ENCODE results near the gene ZNF280A.

ZNF280A gene

DNA sequence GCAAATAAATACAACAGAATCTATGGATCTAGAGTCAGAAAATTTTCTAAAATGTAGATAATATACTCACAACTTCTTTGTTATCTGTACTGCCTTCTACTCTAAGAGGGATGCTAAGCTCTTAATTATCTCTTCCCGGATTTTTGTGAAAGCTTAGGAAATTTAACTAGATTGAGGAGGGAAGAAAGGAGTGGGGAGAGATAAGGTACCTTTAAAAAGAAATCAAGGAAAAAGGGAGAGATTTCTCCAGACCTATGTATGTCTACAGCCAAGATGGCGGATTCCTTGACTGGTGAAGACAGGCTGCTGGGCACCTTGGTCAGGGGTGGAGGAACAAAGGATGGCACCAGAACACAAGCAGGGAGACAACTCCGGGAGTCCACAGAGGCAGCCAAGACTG, 34.5 kb downstream of the ZNF280A start:
- no peak overlapping the region for H3K27ac ChIP-seq (replicated peaks)
- H3K27me3 ChIP-seq (ENCODE audit: insufficient read depth, poor library complexity, severe bottlenecking): no peaks in the 10 kb centered on the region
- TF ChIP-seq POLR2AphosphoS5 (IDR thresholded peaks at IDR 0.05; ENCODE audit: low read depth) (no peak), GABPA (IDR thresholded peaks at IDR 0.05; ENCODE audit: low read depth) (no peak)
- DNase-seq (ENCODE audit: low read depth in 1 of 2, low spot score in 1 of 2): no peak
- H3K4me3 ChIP-seq (replicated peaks; ENCODE audit: insufficient read depth, low read length): no peak overlapping the region

DNA sequence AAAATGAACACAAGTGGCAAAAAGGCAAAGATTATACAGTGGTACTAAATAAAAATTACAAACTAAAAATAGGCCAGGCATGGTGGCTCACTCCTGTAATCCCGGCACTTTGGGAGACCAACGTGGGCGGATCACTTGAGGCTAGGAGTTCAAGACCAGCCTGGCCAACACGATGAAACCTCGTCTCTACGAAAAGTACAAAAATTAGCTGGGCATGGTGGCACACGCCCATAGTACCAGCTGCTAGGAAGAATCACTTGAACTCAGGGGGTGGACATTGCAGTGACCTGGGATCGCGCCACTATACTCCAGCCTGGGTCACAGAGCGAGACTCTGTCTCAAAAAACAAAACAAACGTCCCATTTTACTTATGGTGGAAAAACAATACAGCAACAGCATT, 36.0 kb downstream of the ZNF280A start:
- Histone ChIP-seq H3K27me3 (ENCODE audit: insufficient read depth, poor library complexity, severe bottlenecking) (no peaks in the 10 kb centered on the region), H3K27ac (replicated peaks) (no peak overlapping the region), H3K4me3 (replicated peaks; ENCODE audit: insufficient read depth, low read length) (no peak overlapping the region)
- no peak for DNase-seq (ENCODE audit: low read depth in 1 of 2, low spot score in 1 of 2)
- TF ChIP-seq POLR2AphosphoS5 (IDR thresholded peaks at IDR 0.05; ENCODE audit: low read depth): no peak
- TF ChIP-seq, protein P1, sequence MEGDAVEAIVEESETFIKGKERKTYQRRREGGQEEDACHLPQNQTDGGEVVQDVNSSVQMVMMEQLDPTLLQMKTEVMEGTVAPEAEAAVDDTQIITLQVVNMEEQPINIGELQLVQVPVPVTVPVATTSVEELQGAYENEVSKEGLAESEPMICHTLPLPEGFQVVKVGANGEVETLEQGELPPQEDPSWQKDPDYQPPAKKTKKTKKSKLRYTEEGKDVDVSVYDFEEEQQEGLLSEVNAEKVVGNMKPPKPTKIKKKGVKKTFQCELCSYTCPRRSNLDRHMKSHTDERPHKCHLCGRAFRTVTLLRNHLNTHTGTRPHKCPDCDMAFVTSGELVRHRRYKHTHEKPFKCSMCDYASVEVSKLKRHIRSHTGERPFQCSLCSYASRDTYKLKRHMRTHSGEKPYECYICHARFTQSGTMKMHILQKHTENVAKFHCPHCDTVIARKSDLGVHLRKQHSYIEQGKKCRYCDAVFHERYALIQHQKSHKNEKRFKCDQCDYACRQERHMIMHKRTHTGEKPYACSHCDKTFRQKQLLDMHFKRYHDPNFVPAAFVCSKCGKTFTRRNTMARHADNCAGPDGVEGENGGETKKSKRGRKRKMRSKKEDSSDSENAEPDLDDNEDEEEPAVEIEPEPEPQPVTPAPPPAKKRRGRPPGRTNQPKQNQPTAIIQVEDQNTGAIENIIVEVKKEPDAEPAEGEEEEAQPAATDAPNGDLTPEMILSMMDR (IDR thresholded peaks at IDR 0.05; ENCODE audit: insufficient read depth, low read length): no peak
- TF ChIP-seq, protein P2, sequence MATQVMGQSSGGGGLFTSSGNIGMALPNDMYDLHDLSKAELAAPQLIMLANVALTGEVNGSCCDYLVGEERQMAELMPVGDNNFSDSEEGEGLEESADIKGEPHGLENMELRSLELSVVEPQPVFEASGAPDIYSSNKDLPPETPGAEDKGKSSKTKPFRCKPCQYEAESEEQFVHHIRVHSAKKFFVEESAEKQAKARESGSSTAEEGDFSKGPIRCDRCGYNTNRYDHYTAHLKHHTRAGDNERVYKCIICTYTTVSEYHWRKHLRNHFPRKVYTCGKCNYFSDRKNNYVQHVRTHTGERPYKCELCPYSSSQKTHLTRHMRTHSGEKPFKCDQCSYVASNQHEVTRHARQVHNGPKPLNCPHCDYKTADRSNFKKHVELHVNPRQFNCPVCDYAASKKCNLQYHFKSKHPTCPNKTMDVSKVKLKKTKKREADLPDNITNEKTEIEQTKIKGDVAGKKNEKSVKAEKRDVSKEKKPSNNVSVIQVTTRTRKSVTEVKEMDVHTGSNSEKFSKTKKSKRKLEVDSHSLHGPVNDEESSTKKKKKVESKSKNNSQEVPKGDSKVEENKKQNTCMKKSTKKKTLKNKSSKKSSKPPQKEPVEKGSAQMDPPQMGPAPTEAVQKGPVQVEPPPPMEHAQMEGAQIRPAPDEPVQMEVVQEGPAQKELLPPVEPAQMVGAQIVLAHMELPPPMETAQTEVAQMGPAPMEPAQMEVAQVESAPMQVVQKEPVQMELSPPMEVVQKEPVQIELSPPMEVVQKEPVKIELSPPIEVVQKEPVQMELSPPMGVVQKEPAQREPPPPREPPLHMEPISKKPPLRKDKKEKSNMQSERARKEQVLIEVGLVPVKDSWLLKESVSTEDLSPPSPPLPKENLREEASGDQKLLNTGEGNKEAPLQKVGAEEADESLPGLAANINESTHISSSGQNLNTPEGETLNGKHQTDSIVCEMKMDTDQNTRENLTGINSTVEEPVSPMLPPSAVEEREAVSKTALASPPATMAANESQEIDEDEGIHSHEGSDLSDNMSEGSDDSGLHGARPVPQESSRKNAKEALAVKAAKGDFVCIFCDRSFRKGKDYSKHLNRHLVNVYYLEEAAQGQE (IDR thresholded peaks at IDR 0.05; ENCODE audit: insufficient replicate concordance, low read depth): no peak
- TF ChIP-seq GABPA (IDR thresholded peaks at IDR 0.05; ENCODE audit: low read depth): no peak

DNA sequence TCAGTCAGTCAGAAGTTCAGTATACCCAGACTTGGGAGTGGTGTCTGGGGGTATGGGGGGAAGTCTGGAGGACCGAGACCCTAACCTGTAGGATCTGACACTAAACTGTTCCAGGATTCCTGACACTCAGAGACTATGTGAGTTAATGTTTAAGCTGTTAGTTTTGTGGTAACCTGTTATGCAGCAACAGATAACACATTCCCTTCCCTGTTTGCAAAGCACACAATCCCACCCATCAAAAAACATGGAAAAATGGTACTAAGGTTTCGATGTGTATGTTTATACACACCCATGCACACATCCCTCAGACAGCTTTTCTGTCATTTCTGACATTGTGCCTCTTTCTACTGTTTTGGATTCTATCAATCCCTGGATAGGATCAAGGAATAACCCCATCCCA, 39.1 kb downstream of the ZNF280A start:
- Histone ChIP-seq H3K27ac (replicated peaks) (no peak overlapping the region), H3K4me3 (replicated peaks; ENCODE audit: insufficient read depth, low read length) (no peak overlapping the region), H3K27me3 (ENCODE audit: insufficient read depth, poor library complexity, severe bottlenecking) (no peaks in the 10 kb centered on the region)
- no peak for TF ChIP-seq GABPA (IDR thresholded peaks at IDR 0.05; ENCODE audit: low read depth)
- TF ChIP-seq, protein P1 (IDR thresholded peaks at IDR 0.05; ENCODE audit: insufficient read depth, low read length): no peak
- no peak for DNase-seq (ENCODE audit: low read depth in 1 of 2, low spot score in 1 of 2)

DNA sequence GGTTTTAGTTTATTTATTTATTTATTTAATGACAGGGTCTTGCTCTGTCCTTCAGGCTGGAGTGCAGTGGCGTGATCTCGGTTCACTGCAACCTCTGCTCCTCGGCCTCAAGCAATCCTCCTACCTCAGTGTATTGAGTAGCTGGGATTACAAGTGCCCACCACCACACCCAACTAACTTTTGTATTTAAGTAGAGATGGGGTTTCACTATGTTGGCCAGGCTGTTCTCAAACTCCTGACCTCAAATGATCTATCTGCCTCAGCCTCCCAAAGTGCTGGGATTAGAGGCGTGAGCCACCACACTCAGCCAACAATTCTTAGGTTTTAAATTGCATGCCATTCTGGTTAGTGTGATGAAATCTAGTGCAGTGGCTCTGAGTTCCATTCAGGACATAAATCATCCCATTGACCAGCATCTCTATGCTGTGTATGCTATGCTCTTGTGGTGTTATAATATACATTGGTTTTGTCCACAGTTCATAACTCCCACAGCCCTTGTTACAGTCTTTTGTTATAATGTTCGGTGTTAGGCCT, 40.0 kb downstream of the ZNF280A start:
- H3K27ac ChIP-seq (replicated peaks): no peak overlapping the region
- no peak overlapping the region for H3K4me3 ChIP-seq (replicated peaks; ENCODE audit: insufficient read depth, low read length)
- DNase-seq (ENCODE audit: low read depth in 1 of 2, low spot score in 1 of 2): no peak
- H3K27me3 ChIP-seq (ENCODE audit: insufficient read depth, poor library complexity, severe bottlenecking): no peaks in the 10 kb centered on the region
- no peak for TF ChIP-seq SPI1 (IDR thresholded peaks at IDR 0.05; ENCODE audit: borderline replicate concordance, low read depth)
- TF ChIP-seq, protein P1 (IDR thresholded peaks at IDR 0.05; ENCODE audit: insufficient read depth, low read length): no peak
- TF ChIP-seq, protein P2 (IDR thresholded peaks at IDR 0.05; ENCODE audit: insufficient replicate concordance, low read depth): no peak
- TF ChIP-seq POLR2AphosphoS5 (IDR thresholded peaks at IDR 0.05; ENCODE audit: low read depth): no peak

Data from HL-60 (cell line).